Parathyroid adenoma (tissue), 2 donors: Measurements from ENCODE around the gene MAPRE2.

Experiments used
- H2AFZ ChIP-seq: fragments of 300-600 bp; sonication (generic); one replicate; pipeline ENCODE4 v1.7.0; 2017; ENCODE audit warnings: antibody characterized with exemption, mild to moderate bottlenecking
- H3K27ac ChIP-seq: fragments of 300-600 bp; sonication (generic); one replicate; pipeline ENCODE4 v1.7.0; 2017
- H3K27me3 ChIP-seq: fragments of 300-600 bp; sonication (generic); one replicate; pipeline ENCODE4 v1.7.0; 2017; ENCODE audit warnings: low read length; ENCODE audit not compliant: control insufficient read depth, insufficient read depth
- H3K36me3 ChIP-seq: fragments of 300-600 bp; sonication (generic); one replicate; pipeline ENCODE4 v1.7.0; 2017; ENCODE audit warnings: low read length; ENCODE audit not compliant: control insufficient read depth, insufficient read depth
- H3K4me1 ChIP-seq: fragments of 300-600 bp; sonication (generic); one replicate; pipeline ENCODE4 v1.7.0; 2017; ENCODE audit warnings: control low read depth
- H3K4me2 ChIP-seq: fragments of 300-600 bp; sonication (generic); one replicate; pipeline ENCODE4 v1.7.0; 2017; ENCODE audit warnings: low read length
- H3K4me3 ChIP-seq: fragments of 300-600 bp; sonication (generic); one replicate; pipeline ENCODE4 v1.7.0; 2017; ENCODE audit warnings: low read depth, low read length
- H3K79me2 ChIP-seq: fragments of 300-600 bp; sonication (generic); one replicate; pipeline ENCODE4 v1.7.0; 2017; ENCODE audit warnings: control low read depth
- H3K9ac ChIP-seq: fragments of 300-600 bp; sonication (generic); one replicate; pipeline ENCODE4 v1.7.0; 2017; ENCODE audit warnings: mild to moderate bottlenecking
- H3K9me3 ChIP-seq: fragments of 300-600 bp; sonication (generic); one replicate; pipeline ENCODE4 v1.7.0; 2017; ENCODE audit warnings: low read length; ENCODE audit not compliant: control insufficient read depth
- TF ChIP-seq, protein P1 (sequence below): fragments of 300-600 bp; sonication (generic); IDR thresholded peaks from one replicate; pipeline ENCODE4 v1.7.0; 2017; ENCODE audit warnings: antibody characterized with exemption, mild to moderate bottlenecking
- donor health status: primary hyperparathyroidism.

Gene MAPRE2

GRCh38 chr18:35041815-35042387 lies 688 bp downstream of the MAPRE2 start:
- peak overlapping the region; percentile 89 for H3K4me3 ChIP-seq
- no peaks in the 10 kb centered on the region for H3K36me3 ChIP-seq
- no peaks in the 10 kb centered on the region for H3K27me3 ChIP-seq
- TF ChIP-seq, protein P1, sequence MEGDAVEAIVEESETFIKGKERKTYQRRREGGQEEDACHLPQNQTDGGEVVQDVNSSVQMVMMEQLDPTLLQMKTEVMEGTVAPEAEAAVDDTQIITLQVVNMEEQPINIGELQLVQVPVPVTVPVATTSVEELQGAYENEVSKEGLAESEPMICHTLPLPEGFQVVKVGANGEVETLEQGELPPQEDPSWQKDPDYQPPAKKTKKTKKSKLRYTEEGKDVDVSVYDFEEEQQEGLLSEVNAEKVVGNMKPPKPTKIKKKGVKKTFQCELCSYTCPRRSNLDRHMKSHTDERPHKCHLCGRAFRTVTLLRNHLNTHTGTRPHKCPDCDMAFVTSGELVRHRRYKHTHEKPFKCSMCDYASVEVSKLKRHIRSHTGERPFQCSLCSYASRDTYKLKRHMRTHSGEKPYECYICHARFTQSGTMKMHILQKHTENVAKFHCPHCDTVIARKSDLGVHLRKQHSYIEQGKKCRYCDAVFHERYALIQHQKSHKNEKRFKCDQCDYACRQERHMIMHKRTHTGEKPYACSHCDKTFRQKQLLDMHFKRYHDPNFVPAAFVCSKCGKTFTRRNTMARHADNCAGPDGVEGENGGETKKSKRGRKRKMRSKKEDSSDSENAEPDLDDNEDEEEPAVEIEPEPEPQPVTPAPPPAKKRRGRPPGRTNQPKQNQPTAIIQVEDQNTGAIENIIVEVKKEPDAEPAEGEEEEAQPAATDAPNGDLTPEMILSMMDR, result no peak
- no peaks in the 10 kb centered on the region for H3K4me1 ChIP-seq
- peaks cover 3% of the 10 kb centered on the region for H3K79me2 ChIP-seq
- H3K9ac ChIP-seq, result no peak overlapping the region
- H3K27ac ChIP-seq, result peak overlapping the region; percentile 58
- H3K4me2 ChIP-seq, result peak overlapping the region; percentile 89
- H3K9me3 ChIP-seq, result no peaks in the 10 kb centered on the region
- peak overlapping the region; percentile 79 for H2AFZ ChIP-seq

DNA sequence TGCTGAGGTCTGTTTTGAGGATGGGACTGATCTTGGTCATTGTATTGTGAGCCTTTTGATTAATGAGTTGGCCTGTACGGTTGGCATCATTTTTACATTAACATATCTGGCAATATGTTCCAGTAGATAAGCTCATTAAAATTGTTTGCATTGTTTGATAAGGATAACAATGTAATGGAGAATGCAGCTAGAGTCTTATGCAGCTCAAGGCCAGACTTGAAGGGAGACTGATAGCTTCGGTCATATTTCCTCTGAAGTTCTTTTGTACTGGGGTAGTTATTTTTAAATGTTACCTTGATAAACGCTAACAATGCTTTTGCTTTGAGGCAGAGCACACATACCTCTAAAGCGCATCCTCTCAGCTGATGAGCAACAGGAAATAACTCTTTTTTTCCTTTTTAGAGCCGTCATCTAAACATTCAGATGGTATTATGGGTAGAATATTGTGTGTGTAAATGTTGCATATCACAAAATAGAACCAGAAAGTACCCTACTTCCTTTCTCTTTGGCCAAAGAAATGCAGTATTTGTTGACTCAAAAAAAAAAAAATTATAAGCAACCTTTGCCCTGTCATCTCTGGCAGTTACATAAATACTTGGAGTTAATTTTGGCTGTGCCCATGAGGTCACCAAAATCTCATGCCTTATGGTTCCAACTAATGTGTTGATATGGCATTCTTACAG lies 1.3 kb downstream of the MAPRE2 start:
- H3K9ac ChIP-seq, result no peak overlapping the region
- peak overlapping the region; percentile 89 for H3K4me2 ChIP-seq

DNA sequence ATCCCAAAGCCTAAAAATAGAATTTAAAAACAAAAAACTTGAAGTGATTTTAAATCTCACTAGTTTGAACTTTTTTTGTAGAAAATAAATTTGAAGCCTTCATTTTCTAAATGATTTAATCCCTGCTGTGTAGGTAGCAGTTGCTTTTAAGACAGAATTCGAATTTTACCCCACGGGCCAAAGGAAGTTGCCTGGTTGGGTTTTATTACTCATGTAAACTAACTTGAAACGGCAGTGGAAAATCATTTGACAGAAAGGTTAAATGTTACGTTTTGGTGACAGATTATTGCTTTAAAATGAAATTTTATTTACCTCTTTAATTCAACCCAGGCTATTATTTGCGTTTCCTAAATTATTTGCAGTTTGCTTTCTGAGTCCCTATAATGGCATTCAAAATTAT lies 2.0 kb downstream of the MAPRE2 start:
- Histone ChIP-seq H3K9me3 (no peaks in the 10 kb centered on the region), H3K27ac (peak overlapping the region; percentile 25), H3K36me3 (no peaks in the 10 kb centered on the region), H3K9ac (no peak overlapping the region), H2AFZ (no peak overlapping the region), H3K27me3 (no peaks in the 10 kb centered on the region), H3K4me1 (no peaks in the 10 kb centered on the region), H3K4me2 (peak overlapping the region; percentile 16), H3K4me3 (no peak overlapping the region), H3K79me2 (peaks cover 7% of the 10 kb centered on the region)
- TF ChIP-seq, protein P1, result no peak

More for the DNA sequence above, 1.3 kb downstream of the MAPRE2 start:
- Histone ChIP-seq H3K27ac (peak overlapping the region; percentile 58), H3K4me1 (no peaks in the 10 kb centered on the region), H2AFZ (peak overlapping the region; percentile 79), H3K4me3 (peak overlapping the region; percentile 89), H3K9me3 (no peaks in the 10 kb centered on the region), H3K27me3 (no peaks in the 10 kb centered on the region), H3K79me2 (peaks cover 3% of the 10 kb centered on the region), H3K36me3 (no peaks in the 10 kb centered on the region)
- TF ChIP-seq, protein P1, result no peak

GRCh38 chr18:35045121-35045520 lies 3.9 kb downstream of the MAPRE2 start:
- no peak overlapping the region for H3K27ac ChIP-seq
- TF ChIP-seq, protein P1, result no peak

More at GRCh38 chr18:35045121-35045520, 3.9 kb downstream of the MAPRE2 start:
- Histone ChIP-seq H2AFZ (no peak overlapping the region), H3K79me2 (peaks cover 7% of the 10 kb centered on the region), H3K4me3 (no peak overlapping the region), H3K9ac (no peak overlapping the region), H3K27me3 (no peaks in the 10 kb centered on the region), H3K9me3 (no peaks in the 10 kb centered on the region), H3K4me1 (no peaks in the 10 kb centered on the region), H3K4me2 (no peak overlapping the region), H3K36me3 (no peaks in the 10 kb centered on the region)
